Cardiac muscle cell (in vitro differentiated cells and primary cell): ENCODE results near the gene GAPVD1. TPM values are rescaled to one million over a fixed set of nuclear protein-coding genes. Genes with fewer than 3 reads are reported as not detected.
"Not testable (repeated sequence)": the region's sequence is repeated elsewhere in the genome, so short reads cannot be mapped to it uniquely, and the experiment has no call there.

Experiments
- DNase-seq, 2 donors: peaks; one replicate each; pipeline versions ENCODE4 v3.0.0 to v3.0.0-alpha.2; 2010 to 2017; ENCODE audit warnings: low read depth in 1 of 2, low spot score in 1 of 2
- H3K27ac ChIP-seq: fragments of 200-600 bp; sonication (generic); 2 replicates; pipeline ENCODE4 v1.5.1; 2016
- H3K27me3 ChIP-seq: fragments of 200-600 bp; sonication (generic); 2 replicates; pipeline ENCODE4 v1.6.0; 2016; ENCODE audit warnings: control low read depth
- H3K36me3 ChIP-seq: fragments of 200-600 bp; sonication (generic); 2 replicates; pipeline ENCODE4 v1.5.1; 2016; ENCODE audit warnings: control low read depth
- H3K4me1 ChIP-seq: fragments of 200-600 bp; sonication (generic); 2 replicates; pipeline ENCODE4 v1.8.1; 2017; ENCODE audit warnings: low read depth, mild to moderate bottlenecking, mixed run types
- H3K4me3 ChIP-seq: fragments of 200-600 bp; sonication (generic); 2 replicates; pipeline ENCODE4 v1.5.1; 2016; ENCODE audit warnings: mild to moderate bottlenecking
- H3K9me3 ChIP-seq: fragments of 200-600 bp; sonication (generic); 2 replicates; pipeline ENCODE4 v1.5.1; 2017; ENCODE audit warnings: low read depth, mild to moderate bottlenecking, control low read depth
- polyA plus RNA-seq: library from polyadenylated mRNA; unstranded; fragments of >200 nt; fragmentation: Nextera tagmentation; extraction: Ambion mirVana; gene quantifications from 2 replicates; pipeline ENCODE4 v1.2.1, GENCODE V29; 2016
- total RNA-seq: library from RNA; depleted of rRNA; stranded (reverse); fragments of >200 nt; gene quantifications from 2 replicates; pipeline ENCODE4 v1.2.3, GENCODE V29; 2016
- TF ChIP-seq, protein P1 (sequence below): IDR thresholded peaks from 2 replicates; pipeline ENCODE4 v1.5.1; 2012; ENCODE audit warnings: low read depth, mild to moderate bottlenecking, low read length

Gene GAPVD1
- total and polyA plus RNA-seq, 2 experiments from 2014 or later: 34.2 to 39.3 TPM

DNA sequence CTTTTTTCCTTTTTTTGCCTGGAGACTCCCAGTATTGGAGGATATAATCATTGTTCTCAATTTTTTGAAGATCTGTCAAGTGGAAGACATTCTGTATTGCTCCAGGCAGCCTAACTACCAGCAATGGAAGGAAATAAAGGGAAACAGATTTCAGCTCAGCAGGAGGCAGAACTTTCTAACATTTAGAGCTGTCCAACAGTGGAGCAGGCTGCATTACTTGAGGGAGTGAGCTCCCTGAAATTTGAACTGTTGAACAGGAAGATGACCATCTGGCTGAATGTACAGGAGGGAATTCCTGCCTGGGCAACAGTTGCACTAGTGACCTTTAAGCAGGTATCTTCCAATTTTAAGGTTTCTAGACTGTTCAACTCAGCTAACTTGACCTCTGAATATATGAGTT is 1.1 kb upstream of the GAPVD1 start:
- Histone ChIP-seq H3K27me3 (no peaks in the 10 kb centered on the region), H3K4me1 (no peaks in the 10 kb centered on the region), H3K4me3 (no peak overlapping the region), H3K36me3 (no peaks in the 10 kb centered on the region), H3K9me3 (no peaks in the 10 kb centered on the region), H3K27ac (peak overlapping the region; percentile 32)
- DNase-seq: no peak
- TF ChIP-seq, protein P1, sequence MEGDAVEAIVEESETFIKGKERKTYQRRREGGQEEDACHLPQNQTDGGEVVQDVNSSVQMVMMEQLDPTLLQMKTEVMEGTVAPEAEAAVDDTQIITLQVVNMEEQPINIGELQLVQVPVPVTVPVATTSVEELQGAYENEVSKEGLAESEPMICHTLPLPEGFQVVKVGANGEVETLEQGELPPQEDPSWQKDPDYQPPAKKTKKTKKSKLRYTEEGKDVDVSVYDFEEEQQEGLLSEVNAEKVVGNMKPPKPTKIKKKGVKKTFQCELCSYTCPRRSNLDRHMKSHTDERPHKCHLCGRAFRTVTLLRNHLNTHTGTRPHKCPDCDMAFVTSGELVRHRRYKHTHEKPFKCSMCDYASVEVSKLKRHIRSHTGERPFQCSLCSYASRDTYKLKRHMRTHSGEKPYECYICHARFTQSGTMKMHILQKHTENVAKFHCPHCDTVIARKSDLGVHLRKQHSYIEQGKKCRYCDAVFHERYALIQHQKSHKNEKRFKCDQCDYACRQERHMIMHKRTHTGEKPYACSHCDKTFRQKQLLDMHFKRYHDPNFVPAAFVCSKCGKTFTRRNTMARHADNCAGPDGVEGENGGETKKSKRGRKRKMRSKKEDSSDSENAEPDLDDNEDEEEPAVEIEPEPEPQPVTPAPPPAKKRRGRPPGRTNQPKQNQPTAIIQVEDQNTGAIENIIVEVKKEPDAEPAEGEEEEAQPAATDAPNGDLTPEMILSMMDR: no peak

DNA sequence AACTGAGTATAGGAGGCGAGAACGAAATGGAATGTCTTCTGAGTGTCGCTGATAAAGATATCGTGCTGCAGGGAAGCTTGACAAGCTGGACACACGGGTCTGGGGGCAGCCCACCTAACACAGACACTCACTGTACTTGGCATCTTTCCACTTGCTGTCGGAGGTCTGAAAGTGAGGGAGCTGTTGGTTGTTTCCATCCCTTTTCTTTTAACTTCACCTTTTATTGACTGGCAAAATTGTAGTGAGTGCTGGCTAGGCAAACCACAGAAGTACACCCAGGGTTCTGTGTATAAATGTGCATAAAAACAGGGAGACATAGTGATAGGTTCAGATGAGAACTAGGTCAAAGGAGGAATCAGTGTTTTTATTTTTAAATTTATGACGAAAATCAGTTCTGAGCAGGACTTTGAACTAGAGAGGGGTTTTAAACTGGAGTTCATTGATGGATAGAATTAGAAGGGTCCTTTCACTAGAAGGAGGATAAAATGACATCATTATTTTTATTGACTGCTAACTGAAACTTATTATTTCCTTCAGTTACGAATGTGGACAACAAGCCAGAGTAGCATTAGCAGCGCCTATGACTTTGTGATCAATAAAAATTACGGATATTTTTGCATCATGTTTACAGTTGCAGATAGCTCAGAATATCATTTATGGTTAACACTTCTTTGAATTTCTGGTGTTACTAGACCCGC is 817 bp downstream of the GAPVD1 start:
- H3K36me3 ChIP-seq: no peaks in the 10 kb centered on the region
- no peaks in the 10 kb centered on the region for H3K9me3 ChIP-seq
- no peaks in the 10 kb centered on the region for H3K27me3 ChIP-seq
- H3K4me1 ChIP-seq: no peaks in the 10 kb centered on the region
- peak overlapping the region; percentile 91 for H3K27ac ChIP-seq
- no peak for DNase-seq
- peak overlapping the region; percentile 70 for H3K4me3 ChIP-seq
- TF ChIP-seq, protein P1: no peak

DNA sequence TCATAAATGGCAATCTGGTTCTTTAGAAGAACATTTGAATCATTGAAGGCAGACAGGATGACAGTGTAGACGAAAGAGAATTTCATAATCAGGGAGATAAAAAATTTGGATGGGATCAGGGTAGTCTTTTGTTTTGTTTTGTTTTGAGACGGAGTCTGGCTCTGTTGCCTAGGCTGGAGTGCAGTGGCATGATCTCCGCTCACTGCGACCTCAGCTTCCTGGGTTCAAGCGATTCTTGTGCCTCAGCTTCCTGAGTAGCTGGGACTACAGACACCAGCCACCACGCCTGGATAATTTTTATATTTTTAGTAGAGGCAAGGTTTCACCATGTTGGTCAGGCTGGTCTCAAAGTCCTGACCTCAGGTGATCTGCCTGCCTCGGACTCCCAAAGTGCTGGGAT is 2.4 kb downstream of the GAPVD1 start:
- H3K4me3 ChIP-seq, H3K27me3 ChIP-seq, H3K9me3 ChIP-seq, H3K4me1 ChIP-seq, H3K36me3 ChIP-seq, H3K27ac ChIP-seq: not testable (repeated sequence)
- peak in 1 of 2 donors; percentile 40 for DNase-seq

DNA sequence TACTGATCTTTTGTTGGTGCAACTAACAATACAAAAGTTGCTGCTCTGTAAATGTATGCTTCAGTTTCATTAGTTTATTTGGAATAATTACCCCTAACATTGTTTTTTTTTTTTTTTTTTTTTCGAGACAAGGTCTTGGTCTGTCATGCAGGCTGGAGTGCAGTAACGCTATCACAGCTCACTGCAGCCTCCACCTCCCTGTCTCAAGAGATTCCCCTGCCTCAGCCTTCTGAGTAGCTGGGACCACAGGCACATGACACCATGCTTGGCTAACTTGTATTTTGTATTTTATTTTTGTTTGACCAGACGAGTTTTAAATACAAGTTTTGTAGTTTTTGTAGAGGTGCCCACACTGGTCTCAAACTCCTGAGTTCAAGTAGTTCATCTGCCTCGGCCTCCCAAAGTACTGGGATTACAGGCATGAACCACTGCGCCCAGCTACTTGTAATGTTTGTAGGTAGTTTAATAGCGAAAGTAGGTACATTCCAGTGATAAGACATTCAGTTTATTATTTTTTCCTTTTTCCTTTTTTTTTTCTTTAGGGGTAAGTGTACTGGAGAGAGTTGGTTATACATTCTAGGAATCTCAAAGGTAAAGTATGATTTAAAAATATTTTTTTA is 6.9 kb downstream of the GAPVD1 start:
- H3K4me3 ChIP-seq: no peak overlapping the region
- no peak for DNase-seq
- no peaks in the 10 kb centered on the region for H3K27me3 ChIP-seq
- peaks cover 3% of the 10 kb centered on the region for H3K4me1 ChIP-seq
- H3K27ac ChIP-seq: no peak overlapping the region
- H3K9me3 ChIP-seq: no peaks in the 10 kb centered on the region
- H3K36me3 ChIP-seq: no peaks in the 10 kb centered on the region
- TF ChIP-seq, protein P1: no peak

DNA sequence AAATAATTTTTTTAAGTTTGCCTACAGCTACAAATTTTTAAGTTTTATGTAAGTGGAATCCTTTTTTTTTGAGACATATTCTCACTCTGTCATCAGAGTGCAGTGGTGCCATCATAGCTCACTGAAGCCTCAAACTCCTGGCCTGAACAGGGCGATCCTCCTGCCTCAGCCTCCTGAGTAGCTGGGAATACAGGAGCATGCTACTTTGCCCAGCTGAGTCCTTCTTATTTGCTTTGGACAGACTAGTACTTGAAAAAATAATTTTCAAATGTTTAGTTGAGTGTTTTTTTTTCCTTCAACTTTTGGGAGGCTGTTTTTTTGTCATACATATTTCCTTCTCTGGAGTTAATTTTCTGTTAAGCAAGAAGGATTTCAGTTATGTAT is 7.4 kb downstream of the GAPVD1 start:
- peaks cover 3% of the 10 kb centered on the region for H3K4me1 ChIP-seq
- H3K4me3 ChIP-seq: no peak overlapping the region
- no peak for DNase-seq

DNA sequence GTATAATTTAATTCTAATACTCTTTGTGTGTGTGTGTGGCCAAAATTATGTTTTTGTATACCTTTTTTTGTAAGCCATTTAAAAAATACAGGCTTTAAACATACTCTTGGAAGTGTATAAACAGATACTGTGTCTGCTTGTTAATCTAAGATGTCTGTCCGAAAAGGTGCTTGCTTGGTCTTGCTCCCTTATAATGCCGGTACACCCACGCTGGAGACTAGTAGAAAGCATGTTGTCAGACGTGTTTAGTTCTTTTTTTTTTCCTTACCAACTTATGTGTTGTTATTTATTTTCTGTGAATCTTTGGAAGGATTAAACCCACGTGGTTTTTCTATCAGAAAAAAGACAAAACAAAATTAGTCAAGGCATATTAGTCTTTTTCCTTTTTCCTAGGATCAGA is 9.5 kb downstream of the GAPVD1 start:
- Histone ChIP-seq H3K4me1 (peaks cover 7% of the 10 kb centered on the region), H3K27ac (no peak overlapping the region), H3K36me3 (no peaks in the 10 kb centered on the region), H3K27me3 (no peaks in the 10 kb centered on the region), H3K9me3 (no peaks in the 10 kb centered on the region), H3K4me3 (no peak overlapping the region)
- TF ChIP-seq, protein P1: no peak
- no peak for DNase-seq

More for the DNA sequence above, 7.4 kb downstream of the GAPVD1 start:
- no peaks in the 10 kb centered on the region for H3K9me3 ChIP-seq
- no peaks in the 10 kb centered on the region for H3K27me3 ChIP-seq
- no peaks in the 10 kb centered on the region for H3K36me3 ChIP-seq
- H3K27ac ChIP-seq: no peak overlapping the region
- TF ChIP-seq, protein P1: no peak
